HG03066 (cell line): ENCODE data around the gene GRPEL2.
"Not testable (repeated sequence)": the region's sequence is repeated elsewhere in the genome, so short reads cannot be mapped to it uniquely, and the experiment has no call there.

Source experiments
- ATAC-seq: cut with Tn5 transposase; IDR thresholded peaks from one replicate; pipeline ENCODE4 v1.9.1; 2021; ENCODE audit warnings: low read depth; ENCODE audit not compliant: unreplicated experiment

Gene GRPEL2

GRCh38 chr5:149391076-149391475 lies 45.8 kb downstream of the GRPEL2 start:
- ATAC-seq = not testable (repeated sequence)

GRCh38 chr5:149391524-149391923 lies 46.2 kb downstream of the GRPEL2 start:
- no peak for ATAC-seq

- no peak for ATAC-seq
These were observed 47.4 kb downstream of the GRPEL2 start for GRCh38 chr5:149392718-149393117.

- not testable (repeated sequence) for ATAC-seq
These were observed 49.7 kb downstream of the GRPEL2 start for GRCh38 chr5:149394996-149395395.

- no peak for ATAC-seq
These were observed 52.2 kb downstream of the GRPEL2 start for GRCh38 chr5:149397530-149397929.

GRCh38 chr5:149398747-149399266 lies 53.5 kb downstream of the GRPEL2 start:
- ATAC-seq = not testable (repeated sequence)

GRCh38 chr5:149399775-149400174 lies 54.5 kb downstream of the GRPEL2 start:
- no peak for ATAC-seq

- no peak for ATAC-seq
These were observed 55.0 kb downstream of the GRPEL2 start for GRCh38 chr5:149400304-149400703.

- no peak for ATAC-seq
These were observed 55.8 kb downstream of the GRPEL2 start for GRCh38 chr5:149401051-149401450.

GRCh38 chr5:149402291-149402690 lies 57.0 kb downstream of the GRPEL2 start:
- ATAC-seq = no peak
